HG03460 (cell line): Measurements from ENCODE around the gene LDB2.

Experiments used
- ATAC-seq: cut with Tn5 transposase; IDR thresholded peaks from one replicate; pipeline ENCODE4 v1.9.1; 2021; ENCODE audit not compliant: unreplicated experiment

The LDB2 gene

GRCh38 chr4:16760617-16761363 lies 137.7 kb downstream of the LDB2 start:
- no peak for ATAC-seq

GRCh38 chr4:16759931-16760582 lies 138.4 kb downstream of the LDB2 start:
- no peak for ATAC-seq

- ATAC-seq: no peak
These were observed 139.6 kb downstream of the LDB2 start for GRCh38 chr4:16758816-16759215.

GRCh38 chr4:16758255-16758654 lies 140.2 kb downstream of the LDB2 start:
- no peak for ATAC-seq

GRCh38 chr4:16757080-16757521 lies 141.3 kb downstream of the LDB2 start:
- no peak for ATAC-seq

GRCh38 chr4:16754104-16754503 lies 144.3 kb downstream of the LDB2 start:
- no peak for ATAC-seq

- no peak for ATAC-seq
These were observed 146.3 kb downstream of the LDB2 start for GRCh38 chr4:16752150-16752549.

GRCh38 chr4:16750882-16751642 lies 147.4 kb downstream of the LDB2 start:
- no peak for ATAC-seq

- no peak for ATAC-seq
These were observed 148.2 kb downstream of the LDB2 start for GRCh38 chr4:16750216-16750615.

- ATAC-seq: no peak
These were observed 152.6 kb downstream of the LDB2 start for GRCh38 chr4:16745887-16746286.

GRCh38 chr4:16745009-16745635 lies 153.3 kb downstream of the LDB2 start:
- no peak for ATAC-seq

GRCh38 chr4:16741287-16741686 lies 157.2 kb downstream of the LDB2 start:
- ATAC-seq: no peak

GRCh38 chr4:16739997-16740624 lies 158.3 kb downstream of the LDB2 start:
- ATAC-seq: no peak

- ATAC-seq: no peak
These were observed 159.9 kb downstream of the LDB2 start for GRCh38 chr4:16738558-16738957.

- no peak for ATAC-seq
These were observed 164.9 kb downstream of the LDB2 start for GRCh38 chr4:16733509-16733908.

GRCh38 chr4:16732741-16733140 lies 165.7 kb downstream of the LDB2 start:
- no peak for ATAC-seq

GRCh38 chr4:16731776-16732380 lies 166.6 kb downstream of the LDB2 start:
- no peak for ATAC-seq

- ATAC-seq: no peak
These were observed 167.8 kb downstream of the LDB2 start for GRCh38 chr4:16730522-16731205.

- ATAC-seq: no peak
These were observed 169.1 kb downstream of the LDB2 start for GRCh38 chr4:16729336-16729735.

- no peak for ATAC-seq
These were observed 169.6 kb downstream of the LDB2 start for GRCh38 chr4:16728849-16729248.
